ENCODE data around the gene BACH2.
"Not testable (repeated sequence)": the region's sequence is repeated elsewhere in the genome, so short reads cannot be mapped to it uniquely, and the experiment has no call there.

The BACH2 gene

DNA sequence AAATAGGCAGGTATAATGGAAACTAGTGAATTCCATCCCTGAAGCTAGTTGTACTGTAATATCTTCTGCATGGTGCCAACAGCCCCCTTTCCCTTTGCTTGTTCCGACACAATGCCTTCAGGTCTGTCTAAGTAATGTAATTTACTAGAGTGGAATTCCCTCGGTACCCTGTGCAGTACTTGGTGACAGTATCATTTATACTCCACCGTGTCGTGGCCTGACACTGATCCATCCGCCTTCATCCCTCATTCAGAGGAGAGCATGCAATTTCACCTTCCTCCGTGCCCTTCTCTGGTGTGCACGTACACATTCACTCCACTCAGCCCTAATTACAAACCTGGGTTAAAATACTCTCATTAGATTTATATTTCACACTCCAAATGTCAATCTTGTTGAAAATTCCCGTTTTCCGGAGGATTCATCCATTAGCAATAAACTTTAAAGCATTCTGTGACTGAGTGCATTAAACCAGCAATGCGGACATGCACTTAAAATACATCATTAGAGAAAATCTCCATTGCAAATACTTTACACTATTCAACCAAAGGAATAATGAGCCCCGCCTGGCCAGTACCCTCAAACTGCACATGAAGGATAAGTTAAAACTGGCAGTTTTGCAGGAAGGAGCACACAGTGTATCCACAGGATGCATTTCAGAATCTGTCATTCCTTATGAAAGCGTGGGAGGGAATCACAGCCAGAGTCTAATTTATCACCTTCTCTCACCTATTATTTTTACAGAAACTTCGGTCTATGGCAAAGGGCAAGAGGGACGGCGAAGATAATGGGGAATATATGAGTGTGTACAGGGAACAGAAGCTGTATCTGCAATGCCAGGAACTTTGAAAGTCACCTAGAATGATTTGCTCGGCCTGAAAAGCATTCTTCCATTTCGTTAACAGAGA lies 219.9 kb downstream of the BACH2 start:
- no peak for DNase-seq (ENCODE audit: low read depth in 2 of 2, low spot score in 1 of 2)

DNA sequence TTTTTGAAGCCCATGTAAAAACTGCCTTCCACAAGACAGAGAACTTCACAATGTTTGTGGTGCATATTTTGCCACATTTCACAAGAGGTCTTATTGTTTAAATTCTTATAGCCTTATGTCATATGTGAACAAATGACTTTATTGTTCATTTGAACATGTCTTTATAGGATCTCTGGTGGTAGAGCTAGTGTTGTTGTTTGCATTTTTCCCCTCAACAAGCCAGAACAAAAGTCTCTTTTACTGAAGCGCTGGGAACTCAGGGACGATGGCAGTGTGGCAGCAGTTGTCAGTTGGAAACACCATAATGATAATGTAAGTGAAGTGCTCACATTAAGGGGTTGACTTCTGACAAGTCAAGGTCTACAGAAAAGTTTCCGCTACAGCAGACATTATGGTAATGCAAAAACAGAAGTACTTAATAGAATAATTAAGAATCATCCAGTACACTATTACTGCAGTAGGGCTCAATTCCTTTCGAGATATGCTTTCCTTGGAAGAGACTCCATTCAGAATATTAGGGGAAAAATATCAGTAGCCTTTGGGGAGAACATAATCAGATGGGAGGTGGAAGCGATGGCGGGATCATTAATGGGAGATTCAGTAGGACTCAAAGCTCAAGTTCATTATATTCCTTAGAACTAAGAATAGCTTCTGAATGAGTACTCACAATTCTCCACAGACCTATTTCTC lies 222.3 kb downstream of the BACH2 start:
- no peak for DNase-seq (ENCODE audit: low read depth in 2 of 2, low spot score in 1 of 2)

DNA sequence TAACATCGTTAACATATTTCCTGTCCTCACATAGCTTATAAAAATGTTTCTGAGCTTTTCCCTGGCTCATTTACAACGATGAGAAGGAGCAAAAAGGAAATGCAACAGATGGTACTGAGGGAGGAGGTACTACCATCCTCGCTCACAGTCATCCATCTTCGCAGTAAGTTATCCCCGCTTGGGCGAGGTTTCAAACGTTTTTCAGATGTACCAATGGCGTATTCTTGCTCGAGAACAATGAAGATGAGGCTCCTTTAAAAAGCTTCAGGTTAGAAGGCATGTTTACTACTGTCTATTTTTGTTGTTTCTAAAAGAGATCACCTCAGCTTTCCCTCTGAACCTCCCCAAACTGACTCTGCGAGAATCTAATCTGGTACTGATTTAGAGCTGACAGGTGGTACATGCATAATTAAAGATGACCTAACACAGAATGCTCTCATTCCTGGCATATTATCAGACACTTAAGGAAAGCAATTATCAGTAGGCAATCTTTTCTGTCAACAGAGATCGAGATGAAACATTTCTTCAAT lies 223.6 kb downstream of the BACH2 start:
- no peak for DNase-seq (ENCODE audit: low read depth in 2 of 2, low spot score in 1 of 2)

DNA sequence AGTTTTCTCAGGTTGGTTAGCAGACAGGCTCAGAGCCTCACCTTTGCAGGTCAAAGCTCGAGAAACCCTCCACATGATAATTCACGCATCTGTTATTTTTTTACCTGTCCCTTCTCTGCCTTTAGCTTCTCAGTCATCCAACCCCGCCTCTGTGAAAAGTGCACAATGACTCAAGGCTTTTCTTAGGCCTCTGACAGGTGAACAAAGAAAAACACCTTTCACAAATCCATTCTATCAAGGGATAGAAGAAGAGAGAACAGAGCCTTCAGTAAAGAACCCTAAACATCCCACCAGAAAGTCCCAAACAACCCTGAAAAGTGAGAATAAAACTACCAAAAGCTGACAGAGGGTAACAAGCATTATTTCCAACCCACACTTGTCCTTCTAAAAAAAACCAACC lies 224.1 kb downstream of the BACH2 start:
- no peak for DNase-seq (ENCODE audit: low read depth in 2 of 2, low spot score in 1 of 2)

DNA sequence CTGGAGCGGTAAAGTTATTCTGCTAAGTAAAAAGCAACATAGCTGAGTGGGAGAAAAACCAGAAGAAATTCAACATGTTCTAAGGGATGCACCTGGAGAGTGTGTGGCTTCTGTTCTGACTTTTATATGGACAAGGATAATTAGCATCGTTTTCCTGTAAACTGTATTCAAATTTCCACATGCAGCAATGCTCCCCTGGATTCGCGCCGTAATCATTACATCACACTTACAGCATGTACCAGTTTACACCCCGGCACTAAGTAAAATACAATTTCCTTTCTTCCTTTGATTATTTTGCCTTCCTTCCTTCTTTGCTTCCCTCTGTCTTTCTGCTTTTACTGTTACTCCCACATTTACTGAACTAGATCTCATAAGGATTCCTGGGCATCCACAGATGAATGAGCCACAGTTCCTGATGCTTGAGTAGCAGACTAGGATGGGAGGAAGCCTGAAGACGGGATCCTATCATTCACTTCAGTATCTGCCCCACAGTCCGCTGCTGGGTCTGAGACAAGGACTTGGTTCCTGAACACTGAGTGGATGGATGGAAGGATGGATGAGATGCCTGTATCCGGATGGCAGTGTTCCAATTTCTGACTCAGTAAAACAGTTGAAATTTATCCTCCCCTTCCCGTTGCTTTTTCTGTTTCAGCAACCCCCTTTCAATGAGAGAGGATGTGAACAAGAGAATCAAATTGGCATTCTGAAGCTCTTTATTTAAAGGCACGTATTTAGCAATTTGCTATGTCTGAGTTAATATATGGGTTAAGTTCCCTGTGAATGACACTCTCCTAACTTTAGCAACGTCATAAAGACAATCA lies 227.7 kb downstream of the BACH2 start:
- no peak for DNase-seq (ENCODE audit: low read depth in 2 of 2, low spot score in 1 of 2)

DNA sequence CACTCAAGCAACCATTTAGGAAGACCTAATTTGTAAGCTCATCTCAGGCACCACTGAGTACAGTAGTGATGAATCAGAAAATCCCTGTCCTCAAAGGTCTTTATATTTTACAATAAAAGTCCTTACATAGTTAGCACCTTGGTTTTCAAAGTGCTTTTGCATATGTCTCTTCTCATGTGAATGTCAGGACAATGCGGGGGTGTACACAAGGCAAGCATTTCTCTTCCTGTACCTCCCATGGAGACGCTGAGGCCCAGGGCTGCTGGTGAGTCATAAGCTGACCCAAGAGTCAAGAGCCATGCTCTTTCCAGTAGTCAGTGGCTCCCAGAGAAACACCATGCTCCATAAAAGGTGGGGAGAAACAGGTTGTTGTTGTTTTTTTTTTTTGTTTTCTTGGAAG lies 228.4 kb downstream of the BACH2 start:
- DNase-seq (ENCODE audit: low read depth in 2 of 2, low spot score in 1 of 2), result no peak

DNA sequence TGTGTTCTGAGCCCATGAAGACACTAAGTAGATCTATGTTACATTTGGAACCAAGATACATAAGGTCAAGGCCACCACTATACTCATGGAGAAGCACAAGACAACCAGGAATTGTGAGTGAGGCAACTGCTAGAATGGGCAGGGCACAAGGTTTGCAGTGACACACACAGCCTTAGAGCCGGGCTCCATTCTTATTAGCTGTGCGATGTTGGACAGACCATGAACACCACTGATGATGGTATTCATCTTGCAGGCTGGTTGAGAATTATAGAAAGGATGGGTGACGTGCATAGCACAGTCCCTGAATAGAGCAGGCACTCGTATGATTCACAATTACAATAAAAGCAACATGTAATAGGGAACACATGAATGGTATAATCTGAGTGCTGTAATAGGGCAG lies 229.9 kb downstream of the BACH2 start:
- no peak for DNase-seq (ENCODE audit: low read depth in 2 of 2, low spot score in 1 of 2)

DNA sequence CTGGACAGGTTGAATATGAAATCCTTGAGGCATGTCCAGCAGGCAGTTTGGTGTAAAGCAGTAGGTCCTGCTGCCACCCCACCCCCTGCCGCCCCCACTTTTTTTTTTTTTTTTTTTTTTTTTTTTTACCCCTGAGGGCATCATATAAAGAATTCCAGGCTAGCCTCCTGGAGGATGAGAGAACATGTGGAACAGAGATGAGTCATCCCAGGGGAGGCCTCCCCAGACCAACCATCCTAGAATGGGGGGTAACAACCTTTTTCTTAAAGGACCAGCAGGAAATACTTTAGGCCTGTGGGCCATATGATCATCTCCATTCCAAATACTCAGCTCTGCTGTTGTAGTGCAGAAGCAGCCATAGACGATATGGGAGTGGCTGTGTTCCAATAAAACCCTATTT lies 231.5 kb downstream of the BACH2 start:
- DNase-seq (ENCODE audit: low read depth in 2 of 2, low spot score in 1 of 2), result no peak

DNA sequence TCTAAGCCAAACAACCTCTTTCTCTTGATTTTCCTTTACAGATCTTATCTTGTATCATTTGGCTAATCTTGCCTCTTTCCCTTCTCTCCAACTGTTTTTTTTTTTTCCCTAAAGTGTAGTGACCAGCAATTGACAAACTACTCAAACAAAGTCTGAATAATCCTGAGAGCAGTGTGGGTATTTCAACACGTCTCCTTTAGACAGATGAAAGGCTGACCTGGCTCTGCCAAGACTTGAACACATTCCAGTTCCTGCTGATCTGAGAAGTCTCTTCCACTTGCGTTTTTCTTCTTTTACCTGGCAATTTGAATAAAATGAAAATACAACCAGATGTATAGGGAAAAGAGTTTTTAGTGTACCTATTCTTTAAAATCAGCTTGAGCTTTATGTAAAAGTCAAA lies 234.0 kb downstream of the BACH2 start:
- DNase-seq (ENCODE audit: low read depth in 2 of 2, low spot score in 1 of 2), result no peak

DNA sequence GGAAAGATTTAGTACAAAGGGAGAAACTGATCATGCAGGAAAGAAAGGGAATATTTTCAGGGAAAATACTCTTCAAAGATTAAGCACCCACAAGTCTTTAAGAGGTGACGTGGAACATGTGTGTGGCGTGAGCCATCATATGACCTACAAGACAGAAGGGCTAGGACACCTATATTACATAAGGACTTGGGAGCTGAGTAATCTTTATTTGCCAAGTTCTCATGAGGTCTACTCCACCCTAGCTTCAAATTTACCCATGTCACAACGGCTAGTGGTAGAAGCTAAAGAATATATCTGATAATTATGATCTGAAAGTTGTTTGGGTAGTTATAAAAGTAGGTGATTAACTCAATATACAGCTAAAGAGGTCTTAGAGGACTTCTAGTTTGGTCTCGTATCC lies 234.6 kb downstream of the BACH2 start:
- no peak for DNase-seq (ENCODE audit: low read depth in 2 of 2, low spot score in 1 of 2)

DNA sequence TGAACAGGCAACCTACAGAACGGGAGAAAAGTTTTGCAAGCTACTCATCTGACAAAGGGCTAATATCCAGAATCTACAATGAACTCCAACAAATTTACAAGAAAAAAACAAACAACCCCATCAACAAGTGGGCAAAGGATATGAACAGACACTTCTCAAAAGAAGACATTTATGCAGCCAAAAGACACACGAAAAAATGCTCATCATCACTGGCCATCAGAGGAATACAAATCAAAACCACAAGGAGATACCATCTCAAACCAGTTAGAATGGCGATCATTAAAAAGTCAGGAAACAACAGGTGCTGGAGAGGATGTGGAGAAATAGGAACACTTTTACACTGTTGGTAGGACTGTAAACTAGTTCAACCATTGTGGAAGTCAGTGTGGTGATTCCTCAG lies 237.5 kb downstream of the BACH2 start:
- not testable (repeated sequence) for DNase-seq (ENCODE audit: low read depth in 2 of 2, low spot score in 1 of 2)

DNA sequence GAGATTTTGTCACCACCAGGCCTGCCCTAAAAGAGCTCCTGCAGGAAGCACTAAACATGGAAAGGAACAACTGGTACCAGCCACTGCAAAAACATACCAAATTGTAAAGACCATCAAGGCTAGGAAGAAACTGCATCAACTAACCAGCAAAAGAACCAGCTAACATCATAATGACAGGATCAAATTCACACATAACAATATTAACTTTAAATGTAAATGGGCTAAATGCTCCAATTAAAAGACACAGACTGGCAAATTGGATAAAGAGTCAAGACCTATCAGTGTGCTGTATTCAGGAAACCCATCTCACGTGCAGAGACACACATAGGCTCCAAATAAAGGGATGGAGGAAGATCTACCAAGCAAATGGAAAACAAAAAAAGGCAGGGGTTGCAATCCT lies 240.7 kb downstream of the BACH2 start:
- DNase-seq (ENCODE audit: low read depth in 2 of 2, low spot score in 1 of 2), result not testable (repeated sequence)

DNA sequence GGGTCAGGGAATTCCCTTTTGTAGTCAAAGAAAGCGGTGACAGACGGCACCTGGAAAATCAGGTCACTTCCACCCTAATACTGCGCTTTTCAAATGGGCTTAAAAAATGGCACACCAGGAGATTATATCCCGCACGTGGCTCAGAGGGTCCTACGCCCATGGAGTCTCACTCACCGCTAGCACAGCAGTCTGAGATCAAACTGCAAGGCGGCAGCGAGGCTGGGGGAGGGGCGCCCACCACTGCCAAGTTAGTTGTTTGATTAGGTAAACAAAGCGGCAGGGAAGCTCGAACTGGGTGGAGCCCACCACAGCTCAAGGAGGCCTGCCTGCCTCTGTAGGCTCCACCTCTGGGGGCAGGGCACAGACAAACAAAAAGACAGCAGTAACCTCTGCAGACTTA lies 242.4 kb downstream of the BACH2 start:
- not testable (repeated sequence) for DNase-seq (ENCODE audit: low read depth in 2 of 2, low spot score in 1 of 2)

DNA sequence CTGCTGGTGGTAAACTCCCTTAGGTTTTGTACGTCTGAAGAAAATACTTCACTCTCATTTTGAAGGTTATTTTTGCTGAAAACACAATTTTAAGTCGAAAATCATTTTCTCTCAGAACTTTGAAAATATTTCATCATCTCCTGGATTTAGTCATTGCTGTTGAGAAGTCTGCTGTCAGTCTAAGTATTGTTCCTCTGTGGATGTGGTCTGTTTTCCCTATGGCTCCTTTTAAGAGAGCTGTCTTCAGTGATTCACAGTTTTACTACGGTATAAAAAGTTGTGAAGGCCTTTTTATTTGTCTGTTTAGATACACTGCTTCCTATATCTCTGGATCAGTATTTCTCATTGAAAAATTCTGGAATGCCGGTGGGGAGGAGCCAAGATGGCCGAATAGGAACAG lies 243.0 kb downstream of the BACH2 start:
- no peak for DNase-seq (ENCODE audit: low read depth in 2 of 2, low spot score in 1 of 2)

DNA sequence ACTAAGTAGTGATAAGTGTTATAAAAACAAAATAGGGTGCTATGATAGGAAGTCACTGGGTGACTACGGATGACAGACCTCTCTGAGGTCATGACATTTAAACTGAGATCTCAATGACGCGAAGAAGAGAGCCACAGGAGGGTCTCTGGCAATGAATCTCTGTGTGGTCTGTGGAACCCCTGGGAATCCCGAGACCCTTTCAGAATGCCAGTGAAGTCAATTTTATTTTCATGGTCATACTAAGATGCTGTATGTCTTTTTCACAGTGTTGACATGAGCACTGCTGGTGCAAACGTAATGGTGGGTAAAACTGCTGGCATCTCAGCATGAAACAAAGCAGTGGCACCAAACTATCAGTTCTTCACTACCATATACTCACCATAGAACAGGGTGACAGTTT lies 247.3 kb downstream of the BACH2 start:
- DNase-seq (ENCODE audit: low read depth in 2 of 2, low spot score in 1 of 2), result no peak

DNA sequence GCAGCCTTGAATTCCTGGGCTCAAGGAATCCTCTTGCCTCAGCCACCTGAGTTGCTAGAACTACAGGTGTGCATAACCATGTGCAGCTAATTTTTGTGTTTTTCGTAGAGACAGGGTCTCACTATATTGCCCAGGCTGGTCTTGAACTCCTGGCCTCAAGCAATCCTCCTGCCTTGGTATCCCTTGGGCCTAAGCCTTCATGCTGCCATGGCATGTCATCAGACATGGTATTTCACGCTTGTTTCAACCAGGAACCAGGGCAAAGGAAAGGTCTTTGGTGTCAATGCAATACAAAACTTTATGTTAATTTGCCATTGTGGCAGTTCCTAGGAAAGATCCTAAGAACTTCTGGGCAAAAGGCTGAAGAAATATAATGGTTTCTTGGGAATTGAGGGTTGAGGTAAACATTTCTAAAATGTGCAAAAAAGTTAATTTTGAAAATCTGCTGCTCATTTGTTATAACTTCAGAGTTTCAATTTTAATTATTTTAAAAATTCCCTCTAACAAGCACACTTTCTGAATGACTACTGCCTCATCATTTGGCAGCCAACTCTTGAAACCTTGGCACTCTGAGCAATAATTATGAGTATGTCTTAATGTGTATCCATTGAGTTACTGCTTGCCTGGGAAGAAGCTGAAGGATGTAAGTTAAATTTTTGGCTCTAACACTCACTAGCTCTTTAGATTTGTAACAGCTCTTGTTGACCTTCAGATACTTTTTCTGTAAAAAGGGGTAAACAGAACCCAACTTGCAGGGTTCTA lies 248.3 kb downstream of the BACH2 start:
- no peak for DNase-seq (ENCODE audit: low read depth in 2 of 2, low spot score in 1 of 2)

DNA sequence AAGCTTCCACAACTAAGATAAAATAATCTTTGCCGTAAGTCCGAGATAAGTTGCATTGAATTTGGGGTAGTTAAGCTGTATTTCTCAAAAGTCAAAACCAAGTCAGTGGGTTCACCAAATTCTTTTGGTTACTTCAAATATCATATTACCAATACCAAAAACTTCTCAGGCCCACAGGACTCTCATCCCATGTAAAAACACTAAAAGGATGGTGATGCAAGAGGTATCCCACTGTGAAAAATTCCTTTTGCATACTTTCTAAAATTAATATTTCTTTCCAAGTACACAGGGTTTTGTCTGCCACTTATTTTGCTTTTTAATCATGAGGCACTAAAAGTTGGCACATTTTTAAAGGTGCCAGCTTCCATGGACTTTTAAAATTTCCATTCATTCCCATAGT lies 251.1 kb downstream of the BACH2 start:
- DNase-seq (ENCODE audit: low read depth in 2 of 2, low spot score in 1 of 2), result no peak

DNA sequence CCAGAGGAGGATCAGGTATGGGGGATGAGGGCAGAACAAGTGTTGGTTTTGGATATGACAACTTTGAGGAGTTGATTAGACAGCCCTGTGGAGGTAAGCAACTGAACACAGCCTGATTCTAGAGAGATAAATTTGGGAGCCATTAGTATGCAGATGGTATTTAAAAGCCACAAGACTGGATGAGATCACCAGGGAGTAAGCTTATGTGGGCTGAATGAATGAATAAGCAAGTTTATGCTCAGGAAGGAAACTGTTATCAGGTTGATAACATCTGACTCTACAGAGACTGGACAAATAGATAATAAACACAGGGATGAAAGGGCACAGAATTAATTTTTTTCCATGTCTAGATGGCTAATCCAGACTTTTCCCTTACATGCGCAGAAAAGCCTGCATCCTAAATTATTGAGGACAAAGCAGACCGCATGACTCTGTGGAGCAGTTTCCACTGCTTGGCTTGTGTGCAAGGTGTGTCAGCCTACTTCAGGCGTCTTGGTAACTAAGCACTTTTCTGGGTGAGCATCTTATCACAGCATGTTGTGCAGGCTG lies 251.7 kb downstream of the BACH2 start:
- DNase-seq (ENCODE audit: low read depth in 2 of 2, low spot score in 1 of 2), result no peak

DNA sequence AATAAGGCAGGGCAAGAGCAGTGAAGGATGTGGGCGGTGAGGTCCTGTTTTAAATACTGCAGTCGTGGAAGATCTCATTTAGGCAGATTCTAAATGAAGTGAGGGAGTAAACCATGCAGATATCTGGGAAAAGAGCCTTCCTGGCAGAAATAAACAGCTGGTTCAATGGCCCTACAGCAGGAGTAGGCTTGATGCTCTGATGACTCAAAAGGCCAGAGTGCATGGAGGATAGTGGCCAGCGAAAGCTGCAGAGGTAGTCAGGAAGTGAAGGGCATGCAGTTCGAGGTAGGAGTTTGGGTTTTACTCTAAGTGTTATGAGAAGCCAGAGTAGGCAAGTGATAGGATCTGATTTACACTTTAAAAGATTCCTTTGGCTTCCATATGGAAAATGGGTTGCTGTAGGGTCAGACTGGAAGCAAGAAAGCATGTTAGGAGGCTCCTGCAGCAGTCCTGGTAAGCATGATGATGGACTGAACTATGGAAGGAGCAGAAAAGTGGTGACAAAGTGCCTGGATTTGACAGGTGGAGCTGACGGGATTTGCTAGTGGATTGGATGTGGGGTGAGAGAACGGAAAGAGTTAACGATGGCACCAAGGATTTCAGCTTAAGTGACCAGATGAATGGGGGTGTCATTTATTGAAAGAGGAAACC lies 252.3 kb downstream of the BACH2 start:
- DNase-seq (ENCODE audit: low read depth in 2 of 2, low spot score in 1 of 2), result no peak

DNA sequence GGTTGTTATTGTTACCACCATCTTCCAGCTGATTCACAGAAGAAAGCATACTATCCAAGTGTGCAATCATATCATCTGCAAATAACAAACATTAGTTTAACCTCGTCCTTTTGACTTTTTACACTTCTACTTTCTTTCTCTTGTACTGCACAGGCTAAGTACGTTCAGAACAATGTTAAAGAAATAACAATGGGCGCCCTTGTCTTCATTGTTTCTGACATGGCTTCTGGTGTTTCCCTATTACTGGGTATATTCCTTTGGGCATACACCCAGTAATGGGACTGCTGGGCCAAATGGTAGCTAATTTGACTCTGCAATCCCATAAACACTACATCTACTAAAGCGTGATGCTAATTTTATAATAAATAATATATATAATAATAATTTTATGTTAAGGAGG lies 255.7 kb downstream of the BACH2 start:
- no peak for DNase-seq (ENCODE audit: low read depth in 2 of 2, low spot score in 1 of 2)

Measured in stimulated activated CD8-positive, alpha-beta memory T cell treated with anti-CD3 and anti-CD28 coated beads, Interleukin-4, amount 100 ng/mL, for 1 hour (primary cell).